ENCODE measurements around the gene MED14.
"Not testable (repeated sequence)": the region's sequence is repeated elsewhere in the genome, so short reads cannot be mapped to it uniquely, and the experiment has no call there.

MED14 gene

GRCh38 chrX:40735325-40736169 is at the start of gene MED14:
Gene MED14, minus strand, starts transcription at chrX:40735542. Its CDS starts 130 bp downstream, at chrX:40735412.
- peak; percentile 88 for DNase-seq

GRCh38 chrX:40784516-40785151 is 49.3 kb upstream of the MED14 start:
- no peak for DNase-seq

- not testable (repeated sequence) for DNase-seq
Observed at GRCh38 chrX:40782644-40783259, 47.4 kb upstream of the MED14 start.

- no peak for DNase-seq
Observed at GRCh38 chrX:40780951-40781350, 45.6 kb upstream of the MED14 start.

GRCh38 chrX:40780082-40780481 is 44.7 kb upstream of the MED14 start:
- DNase-seq: no peak

GRCh38 chrX:40778861-40779575 is 43.7 kb upstream of the MED14 start:
- DNase-seq: no peak

GRCh38 chrX:40773809-40774208 is 38.5 kb upstream of the MED14 start:
- no peak for DNase-seq

- no peak for DNase-seq
Observed at GRCh38 chrX:40773188-40773587, 37.8 kb upstream of the MED14 start.

- DNase-seq: no peak
Observed at GRCh38 chrX:40772290-40772689, 36.9 kb upstream of the MED14 start.

GRCh38 chrX:40761762-40762161 is 26.4 kb upstream of the MED14 start:
- DNase-seq: no peak

- no peak for DNase-seq
Observed at GRCh38 chrX:40759374-40759773, 24.0 kb upstream of the MED14 start.

- DNase-seq: no peak
Observed at GRCh38 chrX:40757058-40757457, 21.7 kb upstream of the MED14 start.

GRCh38 chrX:40755291-40756249 is 20.2 kb upstream of the MED14 start:
- no peak for DNase-seq

GRCh38 chrX:40749681-40750494 is 14.5 kb upstream of the MED14 start:
- no peak for DNase-seq

- DNase-seq: no peak
Observed at GRCh38 chrX:40748977-40749376, 13.6 kb upstream of the MED14 start.

- no peak for DNase-seq
Observed at GRCh38 chrX:40746521-40746920, 11.2 kb upstream of the MED14 start.

- no peak for DNase-seq
Observed at GRCh38 chrX:40736170-40736505, 796 bp upstream of the MED14 start.

- DNase-seq: no peak
Observed at GRCh38 chrX:40734971-40735324, 394 bp downstream of the MED14 start.

GRCh38 chrX:40733706-40734105 is 1.6 kb downstream of the MED14 start:
- no peak for DNase-seq

GRCh38 chrX:40732499-40732898 is 2.8 kb downstream of the MED14 start:
- DNase-seq: not testable (repeated sequence)
